Measurements from ENCODE around the gene CTCFL. TPM values are rescaled to one million over a fixed set of nuclear protein-coding genes. Genes with fewer than 3 reads are reported as not detected.

Gene CTCFL
- total RNA-seq, 2 donors from 2014 or later: not detected

DNA sequence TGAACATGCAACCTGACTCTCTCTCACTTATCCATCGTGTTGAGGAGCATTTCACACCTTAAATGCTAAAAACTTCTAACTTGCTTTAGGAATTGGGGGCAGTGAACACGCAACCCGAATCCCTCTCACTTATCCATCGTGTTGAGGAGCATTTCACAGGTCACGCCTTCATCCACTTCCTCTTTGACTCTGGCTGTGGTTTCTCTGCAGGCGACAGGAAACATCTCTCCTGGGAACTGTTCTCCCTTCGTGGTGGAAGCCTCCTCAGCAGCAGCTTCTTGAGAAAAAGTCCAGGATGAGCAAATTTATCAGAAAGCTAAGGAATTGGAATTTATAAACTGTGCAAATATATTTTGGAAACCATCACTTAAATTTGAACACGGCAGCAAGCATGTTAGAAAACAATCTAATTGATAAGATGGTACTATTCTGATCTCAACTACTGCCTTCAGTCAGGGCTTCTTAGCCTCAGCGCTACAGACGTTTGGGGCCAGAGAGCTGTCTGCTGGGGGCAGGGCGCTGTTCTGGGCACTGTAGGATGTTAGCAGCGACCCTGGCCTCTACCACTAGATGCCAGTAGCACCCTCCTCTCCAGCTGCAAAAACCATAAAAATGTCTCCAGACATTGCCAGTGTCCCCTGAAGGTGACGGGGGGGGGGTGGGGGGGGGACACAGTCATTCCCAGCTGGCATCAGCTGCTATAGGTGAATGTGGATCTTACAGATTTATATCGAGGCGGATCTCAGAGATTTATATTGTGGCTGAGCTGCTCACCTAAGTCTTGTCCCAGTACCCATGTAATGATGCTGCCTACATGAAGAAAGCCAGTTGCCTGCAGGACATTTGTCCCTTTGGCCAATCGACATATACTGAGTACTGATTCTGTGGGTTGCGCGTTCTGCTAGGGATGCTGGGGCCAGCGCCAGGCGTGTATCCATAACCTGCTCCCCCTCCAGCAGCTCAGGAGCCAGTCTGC lies 26.2 kb downstream of the CTCFL start:
- no peaks in the 10 kb centered on the region for H3K4me1 ChIP-seq
- H3K4me3 ChIP-seq: no peak overlapping the region
- TF ChIP-seq, protein P1, sequence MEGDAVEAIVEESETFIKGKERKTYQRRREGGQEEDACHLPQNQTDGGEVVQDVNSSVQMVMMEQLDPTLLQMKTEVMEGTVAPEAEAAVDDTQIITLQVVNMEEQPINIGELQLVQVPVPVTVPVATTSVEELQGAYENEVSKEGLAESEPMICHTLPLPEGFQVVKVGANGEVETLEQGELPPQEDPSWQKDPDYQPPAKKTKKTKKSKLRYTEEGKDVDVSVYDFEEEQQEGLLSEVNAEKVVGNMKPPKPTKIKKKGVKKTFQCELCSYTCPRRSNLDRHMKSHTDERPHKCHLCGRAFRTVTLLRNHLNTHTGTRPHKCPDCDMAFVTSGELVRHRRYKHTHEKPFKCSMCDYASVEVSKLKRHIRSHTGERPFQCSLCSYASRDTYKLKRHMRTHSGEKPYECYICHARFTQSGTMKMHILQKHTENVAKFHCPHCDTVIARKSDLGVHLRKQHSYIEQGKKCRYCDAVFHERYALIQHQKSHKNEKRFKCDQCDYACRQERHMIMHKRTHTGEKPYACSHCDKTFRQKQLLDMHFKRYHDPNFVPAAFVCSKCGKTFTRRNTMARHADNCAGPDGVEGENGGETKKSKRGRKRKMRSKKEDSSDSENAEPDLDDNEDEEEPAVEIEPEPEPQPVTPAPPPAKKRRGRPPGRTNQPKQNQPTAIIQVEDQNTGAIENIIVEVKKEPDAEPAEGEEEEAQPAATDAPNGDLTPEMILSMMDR (IDR thresholded peaks at IDR 0.05): no peak
- TF ChIP-seq POLR2A (IDR thresholded peaks at IDR 0.05): no peak
- H3K36me3 ChIP-seq (replicated peaks in 1 of 2; ENCODE audit: insufficient read depth in 1 of 2, low read depth in 2 of 2): no peaks in the 10 kb centered on the region
- no peak overlapping the region for H3K27ac ChIP-seq
- ATAC-seq (no peak), DNase-seq (no peak)
- H3K9me3 ChIP-seq: no peaks in the 10 kb centered on the region
- intact Hi-C loops (cut with DNase I): no loop called here
- WGBS, 2 donors: 26 to 32% methylated on average over 15 to 20 of the region's 20 CpGs
- H3K27me3 ChIP-seq: peaks cover 0 to 4% of the 10 kb centered on the region in 2 donors

DNA sequence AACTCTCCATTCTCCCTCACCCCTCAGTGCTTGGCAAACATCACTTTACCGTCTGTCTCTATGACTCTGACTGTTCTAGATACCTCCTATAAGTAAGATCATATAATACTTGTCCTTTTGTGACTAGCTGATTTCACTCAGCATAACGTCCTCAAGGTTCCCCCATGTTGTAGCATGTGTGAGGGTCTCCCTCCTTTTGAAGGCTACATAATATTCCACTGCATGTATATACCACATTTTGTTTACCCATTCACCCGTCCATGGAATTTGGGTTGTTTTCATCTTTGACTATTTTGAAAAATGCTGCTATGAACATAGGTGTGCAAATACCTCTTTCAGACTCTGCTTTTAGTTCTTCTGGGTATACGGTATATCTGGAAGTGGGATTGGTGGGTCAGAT lies 28.3 kb downstream of the CTCFL start:
- peaks cover 0 to 4% of the 10 kb centered on the region in 2 donors for H3K27me3 ChIP-seq
- no peak for TF ChIP-seq POLR2A (IDR thresholded peaks at IDR 0.05)
- TF ChIP-seq, protein P1 (IDR thresholded peaks at IDR 0.05): no peak
- DNase-seq (no peak), ATAC-seq (no peak)
- H3K4me1 ChIP-seq: no peaks in the 10 kb centered on the region
- H3K4me3 ChIP-seq: no peak overlapping the region
- no peaks in the 10 kb centered on the region for H3K36me3 ChIP-seq (replicated peaks in 1 of 2; ENCODE audit: insufficient read depth in 1 of 2, low read depth in 2 of 2)
- H3K9me3 ChIP-seq: no peaks in the 10 kb centered on the region
- WGBS, 2 donors: 64 to 66% methylated on average over 4 of the region's 4 CpGs
- intact Hi-C loops (cut with DNase I): no loop called here
- H3K27ac ChIP-seq: no peak overlapping the region

DNA sequence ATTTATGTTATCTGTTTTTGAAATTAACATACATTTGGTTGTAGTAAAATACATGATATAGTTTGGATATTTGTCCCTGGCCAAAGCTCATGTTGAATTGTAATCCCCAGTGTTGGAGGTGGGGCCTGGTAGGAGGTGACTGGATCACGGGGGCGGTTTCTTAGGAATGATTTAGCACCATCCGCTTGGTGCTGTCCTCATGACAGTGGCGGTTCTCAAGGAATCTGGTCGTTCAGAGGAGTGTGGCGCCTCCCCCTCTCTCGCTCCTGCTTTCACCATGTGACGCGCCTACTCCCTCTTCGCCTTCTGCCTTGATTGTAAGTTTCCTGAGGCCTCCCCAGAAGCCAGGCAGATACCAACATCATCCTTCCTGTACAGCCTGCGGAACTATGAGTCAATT lies 29.0 kb downstream of the CTCFL start:
- no peak overlapping the region for H3K27ac ChIP-seq
- H3K9me3 ChIP-seq: no peaks in the 10 kb centered on the region
- no peak overlapping the region for H3K4me3 ChIP-seq
- H3K4me1 ChIP-seq: no peaks in the 10 kb centered on the region
- no peak for TF ChIP-seq POLR2A (IDR thresholded peaks at IDR 0.05)
- TF ChIP-seq, protein P1 (IDR thresholded peaks at IDR 0.05): no peak
- H3K27me3 ChIP-seq: peaks cover 0 to 4% of the 10 kb centered on the region in 2 donors
- ATAC-seq: no peak
- intact Hi-C loops (cut with DNase I): no loop called here
- DNase-seq: no peak
- WGBS, 2 donors: 61 to 63% methylated on average over 11 of the region's 11 CpGs
- no peaks in the 10 kb centered on the region for H3K36me3 ChIP-seq (replicated peaks in 1 of 2; ENCODE audit: insufficient read depth in 1 of 2, low read depth in 2 of 2)

DNA sequence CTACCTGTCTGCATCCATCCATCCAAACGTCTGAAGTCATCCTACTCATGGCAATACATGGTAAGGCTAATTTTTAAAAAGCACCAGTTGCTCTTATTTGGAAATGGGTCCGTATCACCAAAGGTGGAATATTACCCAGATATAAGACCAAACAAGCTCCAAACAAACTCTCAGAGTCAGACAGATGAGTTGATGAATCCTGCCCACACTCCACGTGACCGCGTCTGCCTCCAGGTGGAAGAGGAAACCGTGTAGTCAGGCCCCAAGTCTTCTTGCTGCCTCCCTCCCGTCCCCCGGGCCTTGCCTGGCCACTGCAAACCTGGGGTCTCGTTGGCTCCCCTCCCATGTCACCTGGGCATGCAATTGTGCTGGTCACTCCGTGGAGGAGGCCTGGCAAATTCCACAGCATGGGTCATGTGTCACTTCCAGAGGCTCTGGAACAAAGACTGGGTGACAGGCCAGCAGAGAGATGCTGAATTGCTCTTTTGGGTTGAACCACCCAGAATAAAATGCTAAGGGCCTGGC lies 31.8 kb downstream of the CTCFL start:
- Histone ChIP-seq H3K9me3 (no peaks in the 10 kb centered on the region), H3K36me3 (replicated peaks in 1 of 2; ENCODE audit: insufficient read depth in 1 of 2, low read depth in 2 of 2) (no peaks in the 10 kb centered on the region), H3K4me3 (no peak overlapping the region), H3K4me1 (no peaks in the 10 kb centered on the region), H3K27ac (no peak overlapping the region), H3K27me3 (no peaks in the 10 kb centered on the region)
- intact Hi-C loops (cut with DNase I): loop anchor here (5.0 kb wide), 1 partner anchor 111 kb away; no protein-coding TSS in a partner anchor
- DNase-seq: no peak
- TF ChIP-seq, protein P1 (IDR thresholded peaks at IDR 0.05): no peak
- TF ChIP-seq POLR2A (IDR thresholded peaks at IDR 0.05): no peak
- 69 to 75% methylated on average over 5 to 10 of the region's 10 CpGs for WGBS, 2 donors
- no peak for ATAC-seq
